HG02884 (cell line): ENCODE results near the gene KIRREL1.

Experiments used
- ATAC-seq: cut with Tn5 transposase; IDR thresholded peaks from one replicate; pipeline ENCODE4 v1.9.1; 2021; ENCODE audit warnings: mild to moderate bottlenecking, moderate library complexity; ENCODE audit not compliant: unreplicated experiment

The KIRREL1 gene

GRCh38 chr1:157993147-157993917, at the start of gene KIRREL1:
Gene KIRREL1 (plus strand): TSS chr1:157993645. CDS start chr1:157993677, 32 bp downstream.
- no peak for ATAC-seq

- ATAC-seq: no peak
Measured at GRCh38 chr1:157944663-157945280, 48.7 kb upstream of the KIRREL1 start.

- no peak for ATAC-seq
Measured at GRCh38 chr1:157948312-157949073, 45.0 kb upstream of the KIRREL1 start.

- no peak for ATAC-seq
Measured at GRCh38 chr1:157949074-157949354, 44.4 kb upstream of the KIRREL1 start.

GRCh38 chr1:157951230-157951629, 42.2 kb upstream of the KIRREL1 start:
- no peak for ATAC-seq

- no peak for ATAC-seq
Measured at GRCh38 chr1:157952601-157953000, 40.8 kb upstream of the KIRREL1 start.

GRCh38 chr1:157955221-157955620, 38.2 kb upstream of the KIRREL1 start:
- ATAC-seq: no peak

- no peak for ATAC-seq
Measured at GRCh38 chr1:157955857-157956256, 37.6 kb upstream of the KIRREL1 start.

GRCh38 chr1:157956732-157957131, 36.7 kb upstream of the KIRREL1 start:
- ATAC-seq: no peak

GRCh38 chr1:157958263-157958662, 35.2 kb upstream of the KIRREL1 start:
- ATAC-seq: no peak

- ATAC-seq: no peak
Measured at GRCh38 chr1:157959750-157960149, 33.7 kb upstream of the KIRREL1 start.

GRCh38 chr1:157960773-157961172, 32.7 kb upstream of the KIRREL1 start:
- no peak for ATAC-seq

GRCh38 chr1:157961805-157962762, 31.4 kb upstream of the KIRREL1 start:
- no peak for ATAC-seq

GRCh38 chr1:157963713-157964112, 29.7 kb upstream of the KIRREL1 start:
- ATAC-seq: no peak

GRCh38 chr1:157965584-157965983, 27.9 kb upstream of the KIRREL1 start:
- no peak for ATAC-seq

GRCh38 chr1:157966031-157966537, 27.4 kb upstream of the KIRREL1 start:
- ATAC-seq: no peak

- no peak for ATAC-seq
Measured at GRCh38 chr1:157967205-157967604, 26.2 kb upstream of the KIRREL1 start.

GRCh38 chr1:157968508-157968907, 24.9 kb upstream of the KIRREL1 start:
- ATAC-seq: no peak

- ATAC-seq: no peak
Measured at GRCh38 chr1:157968946-157969345, 24.5 kb upstream of the KIRREL1 start.

GRCh38 chr1:157969697-157970485, 23.6 kb upstream of the KIRREL1 start:
- ATAC-seq: no peak
